ENCODE measurements around the gene PTPRD. TPM values are rescaled to one million over a fixed set of nuclear protein-coding genes. Genes with fewer than 3 reads are reported as not detected.

Gene PTPRD
- total and polyA plus RNA-seq, 2 donors, result 2.2 to 13.5 TPM

- Histone ChIP-seq H3K9me3 (ENCODE audit: control insufficient read depth in 2 of 2, insufficient read depth in 1 of 2, low read length in 1 of 2) (no peaks in the 10 kb centered on the region), H3K4me1 (ENCODE audit: control insufficient read depth in 2 of 2, insufficient read depth in 2 of 2, low read length in 2 of 2) (no peaks in the 10 kb centered on the region), H3K27ac (ENCODE audit: low read depth in 1 of 2, low read length in 1 of 2) (no peak overlapping the region), H3K4me3 (ENCODE audit: low read length in 2 of 2) (no peak overlapping the region), H3K27me3 (ENCODE audit: control insufficient read depth in 2 of 2, insufficient read depth in 1 of 2, low read length in 1 of 2) (no peaks in the 10 kb centered on the region), H3K36me3 (ENCODE audit: control insufficient read depth in 2 of 2, insufficient read depth in 2 of 2, low read length in 1 of 2) (no peaks in the 10 kb centered on the region)
- WGBS, result 64% methylated on average over 4 of the region's 4 CpGs
- no peak for DNase-seq (ENCODE audit: low read depth in 6 of 9, low spot score in 9 of 9)
These were observed 1442.2 kb downstream of the PTPRD start for GRCh38 chr9:9170439-9171134.

GRCh38 chr9:9142001-9142400 lies 1470.8 kb downstream of the PTPRD start:
- H3K27me3 ChIP-seq (ENCODE audit: control insufficient read depth in 2 of 2, insufficient read depth in 1 of 2, low read length in 1 of 2), result no peaks in the 10 kb centered on the region
- H3K27ac ChIP-seq (ENCODE audit: low read depth in 1 of 2, low read length in 1 of 2), result no peak overlapping the region
- H3K4me3 ChIP-seq (ENCODE audit: low read length in 2 of 2), result no peak overlapping the region
- H3K9me3 ChIP-seq (ENCODE audit: control insufficient read depth in 2 of 2, insufficient read depth in 1 of 2, low read length in 1 of 2), result no peaks in the 10 kb centered on the region
- 80% methylated on average over 3 of the region's 3 CpGs for WGBS
- DNase-seq (ENCODE audit: low read depth in 6 of 9, low spot score in 9 of 9), result no peak
- no peaks in the 10 kb centered on the region for H3K36me3 ChIP-seq (ENCODE audit: control insufficient read depth in 2 of 2, insufficient read depth in 2 of 2, low read length in 1 of 2)
- H3K4me1 ChIP-seq (ENCODE audit: control insufficient read depth in 2 of 2, insufficient read depth in 2 of 2, low read length in 2 of 2), result no peaks in the 10 kb centered on the region

- Histone ChIP-seq H3K9me3 (ENCODE audit: control insufficient read depth in 2 of 2, insufficient read depth in 1 of 2, low read length in 1 of 2) (no peaks in the 10 kb centered on the region), H3K36me3 (ENCODE audit: control insufficient read depth in 2 of 2, insufficient read depth in 2 of 2, low read length in 1 of 2) (no peaks in the 10 kb centered on the region), H3K4me3 (ENCODE audit: low read length in 2 of 2) (no peak overlapping the region), H3K27ac (ENCODE audit: low read depth in 1 of 2, low read length in 1 of 2) (no peak overlapping the region), H3K27me3 (ENCODE audit: control insufficient read depth in 2 of 2, insufficient read depth in 1 of 2, low read length in 1 of 2) (no peaks in the 10 kb centered on the region), H3K4me1 (ENCODE audit: control insufficient read depth in 2 of 2, insufficient read depth in 2 of 2, low read length in 2 of 2) (no peaks in the 10 kb centered on the region)
- WGBS, result 77% methylated on average over 3 of the region's 3 CpGs
- DNase-seq (ENCODE audit: low read depth in 6 of 9, low spot score in 9 of 9), result no peak
These were observed 1479.3 kb downstream of the PTPRD start for GRCh38 chr9:9133526-9133925.

- H3K36me3 ChIP-seq (ENCODE audit: control insufficient read depth in 2 of 2, insufficient read depth in 2 of 2, low read length in 1 of 2), result no peaks in the 10 kb centered on the region
- no peak overlapping the region for H3K4me3 ChIP-seq (ENCODE audit: low read length in 2 of 2)
- no peaks in the 10 kb centered on the region for H3K4me1 ChIP-seq (ENCODE audit: control insufficient read depth in 2 of 2, insufficient read depth in 2 of 2, low read length in 2 of 2)
- no peak for DNase-seq (ENCODE audit: low read depth in 6 of 9, low spot score in 9 of 9)
- WGBS, result 45% methylated on average over 2 of the region's 2 CpGs
- no peak overlapping the region for H3K27ac ChIP-seq (ENCODE audit: low read depth in 1 of 2, low read length in 1 of 2)
- no peaks in the 10 kb centered on the region for H3K9me3 ChIP-seq (ENCODE audit: control insufficient read depth in 2 of 2, insufficient read depth in 1 of 2, low read length in 1 of 2)
- H3K27me3 ChIP-seq (ENCODE audit: control insufficient read depth in 2 of 2, insufficient read depth in 1 of 2, low read length in 1 of 2), result no peaks in the 10 kb centered on the region
These were observed 1488.2 kb downstream of the PTPRD start for GRCh38 chr9:9124616-9125015.

GRCh38 chr9:9122230-9122875 lies 1490.4 kb downstream of the PTPRD start:
- H3K4me1 ChIP-seq (ENCODE audit: control insufficient read depth in 2 of 2, insufficient read depth in 2 of 2, low read length in 2 of 2), result no peaks in the 10 kb centered on the region
- no peak overlapping the region for H3K27ac ChIP-seq (ENCODE audit: low read depth in 1 of 2, low read length in 1 of 2)
- H3K36me3 ChIP-seq (ENCODE audit: control insufficient read depth in 2 of 2, insufficient read depth in 2 of 2, low read length in 1 of 2), result no peaks in the 10 kb centered on the region
- WGBS, result 90% methylated on average over 3 of the region's 3 CpGs
- H3K4me3 ChIP-seq (ENCODE audit: low read length in 2 of 2), result no peak overlapping the region
- no peaks in the 10 kb centered on the region for H3K9me3 ChIP-seq (ENCODE audit: control insufficient read depth in 2 of 2, insufficient read depth in 1 of 2, low read length in 1 of 2)
- H3K27me3 ChIP-seq (ENCODE audit: control insufficient read depth in 2 of 2, insufficient read depth in 1 of 2, low read length in 1 of 2), result no peaks in the 10 kb centered on the region
- no peak for DNase-seq (ENCODE audit: low read depth in 6 of 9, low spot score in 9 of 9)

GRCh38 chr9:9117866-9118265 lies 1494.9 kb downstream of the PTPRD start:
- WGBS, result 83% methylated on average over 2 of the region's 2 CpGs
- Histone ChIP-seq H3K4me3 (ENCODE audit: low read length in 2 of 2) (no peak overlapping the region), H3K27me3 (ENCODE audit: control insufficient read depth in 2 of 2, insufficient read depth in 1 of 2, low read length in 1 of 2) (no peaks in the 10 kb centered on the region), H3K9me3 (ENCODE audit: control insufficient read depth in 2 of 2, insufficient read depth in 1 of 2, low read length in 1 of 2) (no peaks in the 10 kb centered on the region), H3K36me3 (ENCODE audit: control insufficient read depth in 2 of 2, insufficient read depth in 2 of 2, low read length in 1 of 2) (no peaks in the 10 kb centered on the region), H3K27ac (ENCODE audit: low read depth in 1 of 2, low read length in 1 of 2) (no peak overlapping the region), H3K4me1 (ENCODE audit: control insufficient read depth in 2 of 2, insufficient read depth in 2 of 2, low read length in 2 of 2) (no peaks in the 10 kb centered on the region)
- DNase-seq (ENCODE audit: low read depth in 6 of 9, low spot score in 9 of 9), result no peak

GRCh38 chr9:9112001-9112720 lies 1500.6 kb downstream of the PTPRD start:
- no peak for DNase-seq (ENCODE audit: low read depth in 6 of 9, low spot score in 9 of 9)
- WGBS, result 81% methylated on average over 3 of the region's 3 CpGs

GRCh38 chr9:9108641-9109040 lies 1504.2 kb downstream of the PTPRD start:
- no peaks in the 10 kb centered on the region for H3K27me3 ChIP-seq (ENCODE audit: control insufficient read depth in 2 of 2, insufficient read depth in 1 of 2, low read length in 1 of 2)
- no peak overlapping the region for H3K4me3 ChIP-seq (ENCODE audit: low read length in 2 of 2)
- no peaks in the 10 kb centered on the region for H3K9me3 ChIP-seq (ENCODE audit: control insufficient read depth in 2 of 2, insufficient read depth in 1 of 2, low read length in 1 of 2)
- H3K4me1 ChIP-seq (ENCODE audit: control insufficient read depth in 2 of 2, insufficient read depth in 2 of 2, low read length in 2 of 2), result no peaks in the 10 kb centered on the region
- no peak for DNase-seq (ENCODE audit: low read depth in 6 of 9, low spot score in 9 of 9)
- no peak overlapping the region for H3K27ac ChIP-seq (ENCODE audit: low read depth in 1 of 2, low read length in 1 of 2)
- 30% methylated on average over 3 of the region's 3 CpGs for WGBS
- H3K36me3 ChIP-seq (ENCODE audit: control insufficient read depth in 2 of 2, insufficient read depth in 2 of 2, low read length in 1 of 2), result no peaks in the 10 kb centered on the region

More at GRCh38 chr9:9112001-9112720, 1500.6 kb downstream of the PTPRD start:
- no peak overlapping the region for H3K4me3 ChIP-seq (ENCODE audit: low read length in 2 of 2)
- H3K27ac ChIP-seq (ENCODE audit: low read depth in 1 of 2, low read length in 1 of 2), result no peak overlapping the region
- no peaks in the 10 kb centered on the region for H3K9me3 ChIP-seq (ENCODE audit: control insufficient read depth in 2 of 2, insufficient read depth in 1 of 2, low read length in 1 of 2)
- H3K4me1 ChIP-seq (ENCODE audit: control insufficient read depth in 2 of 2, insufficient read depth in 2 of 2, low read length in 2 of 2), result no peaks in the 10 kb centered on the region
- no peaks in the 10 kb centered on the region for H3K27me3 ChIP-seq (ENCODE audit: control insufficient read depth in 2 of 2, insufficient read depth in 1 of 2, low read length in 1 of 2)
- H3K36me3 ChIP-seq (ENCODE audit: control insufficient read depth in 2 of 2, insufficient read depth in 2 of 2, low read length in 1 of 2), result no peaks in the 10 kb centered on the region

GRCh38 chr9:9102295-9102694 lies 1510.5 kb downstream of the PTPRD start:
- Histone ChIP-seq H3K27me3 (ENCODE audit: control insufficient read depth in 2 of 2, insufficient read depth in 1 of 2, low read length in 1 of 2) (no peaks in the 10 kb centered on the region), H3K4me1 (ENCODE audit: control insufficient read depth in 2 of 2, insufficient read depth in 2 of 2, low read length in 2 of 2) (no peaks in the 10 kb centered on the region), H3K4me3 (ENCODE audit: low read length in 2 of 2) (no peak overlapping the region), H3K36me3 (ENCODE audit: control insufficient read depth in 2 of 2, insufficient read depth in 2 of 2, low read length in 1 of 2) (no peaks in the 10 kb centered on the region), H3K27ac (ENCODE audit: low read depth in 1 of 2, low read length in 1 of 2) (no peak overlapping the region), H3K9me3 (ENCODE audit: control insufficient read depth in 2 of 2, insufficient read depth in 1 of 2, low read length in 1 of 2) (no peaks in the 10 kb centered on the region)
- DNase-seq (ENCODE audit: low read depth in 6 of 9, low spot score in 9 of 9), result no peak
- WGBS, result 23% methylated on average over 7 of the region's 7 CpGs

Measured in thymus (tissue), 11 donors.